CD4-positive, alpha-beta T cell treated with Interleukin-21 for 1 hour (primary cell): Measurements from ENCODE around the gene CDKL5.

Experiments
- DNase-seq: peaks from one replicate; pipeline ENCODE4 v3.0.0-alpha.2; 2020

CDKL5 gene

DNA sequence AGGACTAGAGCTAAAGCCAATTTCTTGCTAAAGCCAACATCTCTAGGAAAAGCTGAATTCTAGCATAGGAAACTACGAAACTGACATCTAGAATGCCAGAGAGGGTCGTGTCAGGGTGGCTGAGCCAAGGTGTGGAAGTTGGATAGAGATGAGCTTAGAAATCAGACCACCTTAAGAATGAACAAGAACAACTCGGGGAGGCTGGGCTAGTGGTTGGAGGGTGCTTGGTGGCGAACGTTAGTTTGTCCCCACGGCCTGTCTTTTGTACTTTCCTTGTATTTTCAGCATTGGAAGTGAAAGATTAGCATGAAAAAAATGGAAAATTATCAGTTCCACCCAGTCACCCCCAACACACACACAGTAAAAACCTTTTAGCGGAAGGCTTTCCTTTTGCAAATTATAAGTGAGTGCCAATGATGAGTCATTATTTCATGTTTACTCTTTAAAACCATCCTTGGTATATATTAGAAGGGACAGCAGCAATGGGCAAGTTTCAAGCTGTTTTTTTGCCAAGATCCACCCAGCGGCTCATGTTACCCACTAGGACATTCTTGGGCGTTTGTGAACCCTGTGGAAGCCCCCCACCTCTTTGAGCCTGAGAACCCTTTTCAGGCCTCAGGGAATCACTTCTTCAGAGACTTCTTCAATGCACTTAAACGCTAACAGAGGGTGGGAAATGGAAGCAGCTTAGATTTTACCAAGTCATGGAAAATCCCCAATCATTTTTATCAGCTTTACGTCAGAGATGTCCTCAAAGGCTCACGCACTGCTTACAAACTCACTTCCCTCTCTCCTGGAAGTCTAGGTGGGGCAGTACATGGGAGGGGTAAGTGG lies 277.2 kb downstream of the CDKL5 start:
- no peak for DNase-seq
